IMR-90 (cell line): ENCODE measurements around the gene SPARC.

ENCODE experiments used
- CEBPB ChIP-seq: IDR thresholded peaks from 2 replicates; pipeline ENCODE4 v1.6.1; 2012; ENCODE audit warnings: low read depth, low read length, improper control_type of control experiment
- ELK1 ChIP-seq: fragments of 150-350 bp; IDR thresholded peaks from 2 replicates; pipeline ENCODE4 v1.6.1; 2016; ENCODE audit warnings: low read depth, mild to moderate bottlenecking, low read length, moderate library complexity, borderline replicate concordance
- FOS ChIP-seq: fragments of 150-350 bp; IDR thresholded peaks from 2 replicates; pipeline ENCODE4 v1.6.1; 2016; ENCODE audit warnings: low read depth, low read length
- MAFK ChIP-seq: IDR thresholded peaks from 2 replicates; pipeline ENCODE4 v1.6.1; 2012; ENCODE audit warnings: low read depth, low read length, improper control_type of control experiment
- MXI1 ChIP-seq: IDR thresholded peaks from 2 replicates; pipeline ENCODE4 v1.6.1; 2012; ENCODE audit warnings: low read depth, mild to moderate bottlenecking, low read length, moderate library complexity, borderline replicate concordance
- POLR2A ChIP-seq: IDR thresholded peaks from 2 replicates; pipeline ENCODE4 v1.6.1; 2012; ENCODE audit warnings: mild to moderate bottlenecking, low read depth, low read length
- RAD21 ChIP-seq: IDR thresholded peaks from 2 replicates; pipeline ENCODE4 v1.6.1; 2012; ENCODE audit warnings: low read length, improper control_type of control experiment
- RCOR1 ChIP-seq: IDR thresholded peaks from 2 replicates; pipeline ENCODE4 v1.6.1; 2012; ENCODE audit warnings: mild to moderate bottlenecking, low read length, improper control_type of control experiment; ENCODE audit not compliant: insufficient replicate concordance
- SMC3 ChIP-seq: fragments of 150-350 bp; IDR thresholded peaks from 2 replicates; pipeline ENCODE4 v1.6.1; 2016; ENCODE audit warnings: low read depth, mild to moderate bottlenecking, antibody characterized with exemption, low read length, moderate library complexity
- USF2 ChIP-seq: fragments of 150-350 bp; IDR thresholded peaks from 2 replicates; pipeline ENCODE4 v1.6.1; 2017; ENCODE audit warnings: mild to moderate bottlenecking, antibody characterized with exemption, low read length, low read depth
- TF ChIP-seq, protein P1 (sequence below): conservative IDR thresholded peaks from 2 replicates; pipeline ENCODE4 v1.5.1; 2012; ENCODE audit warnings: mild to moderate bottlenecking, low read depth, low read length, improper control_type of control experiment

- TF ChIP-seq, protein P1, sequence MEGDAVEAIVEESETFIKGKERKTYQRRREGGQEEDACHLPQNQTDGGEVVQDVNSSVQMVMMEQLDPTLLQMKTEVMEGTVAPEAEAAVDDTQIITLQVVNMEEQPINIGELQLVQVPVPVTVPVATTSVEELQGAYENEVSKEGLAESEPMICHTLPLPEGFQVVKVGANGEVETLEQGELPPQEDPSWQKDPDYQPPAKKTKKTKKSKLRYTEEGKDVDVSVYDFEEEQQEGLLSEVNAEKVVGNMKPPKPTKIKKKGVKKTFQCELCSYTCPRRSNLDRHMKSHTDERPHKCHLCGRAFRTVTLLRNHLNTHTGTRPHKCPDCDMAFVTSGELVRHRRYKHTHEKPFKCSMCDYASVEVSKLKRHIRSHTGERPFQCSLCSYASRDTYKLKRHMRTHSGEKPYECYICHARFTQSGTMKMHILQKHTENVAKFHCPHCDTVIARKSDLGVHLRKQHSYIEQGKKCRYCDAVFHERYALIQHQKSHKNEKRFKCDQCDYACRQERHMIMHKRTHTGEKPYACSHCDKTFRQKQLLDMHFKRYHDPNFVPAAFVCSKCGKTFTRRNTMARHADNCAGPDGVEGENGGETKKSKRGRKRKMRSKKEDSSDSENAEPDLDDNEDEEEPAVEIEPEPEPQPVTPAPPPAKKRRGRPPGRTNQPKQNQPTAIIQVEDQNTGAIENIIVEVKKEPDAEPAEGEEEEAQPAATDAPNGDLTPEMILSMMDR = no peak
- no peak for TF ChIP-seq CEBPB
- no peak for TF ChIP-seq MXI1
- no peak for TF ChIP-seq SMC3
- no peak for TF ChIP-seq MAFK
- TF ChIP-seq POLR2A = no peak
- TF ChIP-seq FOS = no peak
- TF ChIP-seq USF2 = no peak
- TF ChIP-seq RAD21 = no peak
- TF ChIP-seq RCOR1 = no peak
- TF ChIP-seq ELK1 = no peak
Measured at GRCh38 chr5:151703780-151704179, 17.1 kb upstream of the SPARC start.
